MM.1S (cell line): Measurements from ENCODE around the gene SLC7A8.

Experiments used
- DNase-seq: peaks from one replicate; pipeline ENCODE4 v3.0.0-alpha.2; 2015
- H2AFZ ChIP-seq: fragments of 300-600 bp; sonication (generic); 2 replicates; pipeline ENCODE4 v1.6.0; 2016; ENCODE audit warnings: antibody characterized with exemption, low read length
- H3F3A ChIP-seq: fragments of 300-600 bp; sonication (generic); 2 replicates; pipeline ENCODE4 v1.6.1; 2016; ENCODE audit warnings: mild to moderate bottlenecking, antibody characterized with exemption, low read length, moderate library complexity, mixed read lengths; ENCODE audit not compliant: insufficient read depth
- H3K27ac ChIP-seq: fragments of 300-600 bp; sonication (generic); 2 replicates; pipeline ENCODE4 v1.5.1; 2016; ENCODE audit warnings: mild to moderate bottlenecking, low read length
- H3K27me3 ChIP-seq: fragments of 300-600 bp; sonication (generic); replicated peaks from 2 replicates; pipeline ENCODE4 v1.6.0; 2016; ENCODE audit warnings: low read length; ENCODE audit not compliant: insufficient read depth
- H3K36me3 ChIP-seq: fragments of 300-600 bp; sonication (generic); replicated peaks from 2 replicates; pipeline ENCODE4 v1.6.1; 2016; ENCODE audit warnings: mild to moderate bottlenecking, low read length, mixed read lengths; ENCODE audit not compliant: insufficient read depth
- H3K4me1 ChIP-seq: fragments of 300-600 bp; sonication (generic); 2 replicates; pipeline ENCODE4 v1.6.1; 2016; ENCODE audit warnings: low read length, mixed read lengths
- H3K4me2 ChIP-seq: fragments of 300-600 bp; sonication (generic); 2 replicates; pipeline ENCODE4 v1.6.0; 2016; ENCODE audit warnings: low read depth, low read length
- H3K4me3 ChIP-seq: fragments of 300-600 bp; sonication (generic); 2 replicates; pipeline ENCODE4 v1.5.1; 2016; ENCODE audit warnings: low read length, mixed read lengths
- H3K79me2 ChIP-seq: fragments of 300-600 bp; sonication (generic); 2 replicates; pipeline ENCODE4 v1.6.1; 2016; ENCODE audit warnings: mixed run types, low read length, mixed read lengths
- H3K9ac ChIP-seq: fragments of 300-600 bp; sonication (generic); 2 replicates; pipeline ENCODE4 v1.6.1; 2016; ENCODE audit warnings: low read length, mixed read lengths
- H3K9me2 ChIP-seq: fragments of 300-600 bp; sonication (generic); replicated peaks from 2 replicates; pipeline ENCODE4 v1.6.1; 2016; ENCODE audit warnings: mild to moderate bottlenecking, low read length, mixed read lengths; ENCODE audit not compliant: insufficient read depth
- H3K9me3 ChIP-seq: fragments of 300-600 bp; sonication (generic); replicated peaks from 2 replicates; pipeline ENCODE4 v1.6.1; 2016; ENCODE audit warnings: mild to moderate bottlenecking, low read length, mixed read lengths; ENCODE audit not compliant: insufficient read depth
- H4K20me1 ChIP-seq: fragments of 300-600 bp; sonication (generic); 2 replicates; pipeline ENCODE4 v1.6.1; 2016; ENCODE audit warnings: mild to moderate bottlenecking, low read length, moderate library complexity, mixed read lengths; ENCODE audit not compliant: insufficient read depth
- EZH2 ChIP-seq: fragments of 300-600 bp; sonication (generic); optimal IDR thresholded peaks from 2 replicates; pipeline ENCODE3; 2017; ENCODE audit warnings: low read depth, mild to moderate bottlenecking, antibody characterized with exemption, low read length, mixed read lengths
- EZH2phosphoT487 ChIP-seq: fragments of 300-600 bp; sonication (generic); IDR thresholded peaks from 2 replicates; pipeline ENCODE4 v1.6.1; 2018; ENCODE audit warnings: antibody characterized with exemption, low read length
- TF ChIP-seq, protein P1 (sequence below): fragments of 300-600 bp; sonication (generic); IDR thresholded peaks from 2 replicates; pipeline ENCODE4 v1.5.1; 2016; ENCODE audit warnings: antibody characterized with exemption, low read length, mixed read lengths

The SLC7A8 gene

DNA sequence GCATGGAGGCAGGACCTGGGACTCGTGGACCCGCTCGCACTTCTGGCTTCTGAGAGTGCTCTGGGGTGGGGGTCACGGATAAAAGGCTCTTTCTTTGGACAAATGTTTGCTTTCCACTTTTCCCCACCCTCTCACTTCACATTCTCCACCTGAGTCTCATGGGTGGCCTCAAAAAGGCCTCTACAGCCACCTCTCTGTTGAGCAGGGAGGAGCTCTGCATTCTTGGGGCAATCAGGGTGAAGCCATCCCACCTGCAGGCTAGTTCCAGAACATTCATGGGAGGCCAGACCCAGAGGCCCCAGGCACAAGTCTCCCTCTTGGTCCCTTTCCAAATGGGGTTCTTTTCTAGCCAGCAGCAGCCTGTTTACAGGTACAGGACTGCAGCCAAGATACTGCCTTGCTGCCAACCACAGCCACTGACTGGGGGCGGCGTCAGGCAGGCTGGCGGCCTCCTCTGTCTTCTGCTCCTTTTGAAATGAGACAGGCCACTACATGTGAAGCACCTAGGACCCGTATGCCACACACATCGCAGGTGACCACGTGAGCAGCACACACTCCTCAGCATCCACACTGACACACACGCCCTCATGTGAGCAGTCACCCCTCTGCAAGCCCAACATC is 46.2 kb downstream of the SLC7A8 start:
- TF ChIP-seq, protein P1, sequence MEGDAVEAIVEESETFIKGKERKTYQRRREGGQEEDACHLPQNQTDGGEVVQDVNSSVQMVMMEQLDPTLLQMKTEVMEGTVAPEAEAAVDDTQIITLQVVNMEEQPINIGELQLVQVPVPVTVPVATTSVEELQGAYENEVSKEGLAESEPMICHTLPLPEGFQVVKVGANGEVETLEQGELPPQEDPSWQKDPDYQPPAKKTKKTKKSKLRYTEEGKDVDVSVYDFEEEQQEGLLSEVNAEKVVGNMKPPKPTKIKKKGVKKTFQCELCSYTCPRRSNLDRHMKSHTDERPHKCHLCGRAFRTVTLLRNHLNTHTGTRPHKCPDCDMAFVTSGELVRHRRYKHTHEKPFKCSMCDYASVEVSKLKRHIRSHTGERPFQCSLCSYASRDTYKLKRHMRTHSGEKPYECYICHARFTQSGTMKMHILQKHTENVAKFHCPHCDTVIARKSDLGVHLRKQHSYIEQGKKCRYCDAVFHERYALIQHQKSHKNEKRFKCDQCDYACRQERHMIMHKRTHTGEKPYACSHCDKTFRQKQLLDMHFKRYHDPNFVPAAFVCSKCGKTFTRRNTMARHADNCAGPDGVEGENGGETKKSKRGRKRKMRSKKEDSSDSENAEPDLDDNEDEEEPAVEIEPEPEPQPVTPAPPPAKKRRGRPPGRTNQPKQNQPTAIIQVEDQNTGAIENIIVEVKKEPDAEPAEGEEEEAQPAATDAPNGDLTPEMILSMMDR, result no peak
- TF ChIP-seq EZH2 (no peak), EZH2phosphoT487 (no peak)
- no peaks in the 10 kb centered on the region for H3K4me1 ChIP-seq
- no peaks in the 10 kb centered on the region for H3K79me2 ChIP-seq
- no peaks in the 10 kb centered on the region for H3F3A ChIP-seq
- H3K9ac ChIP-seq, result no peak overlapping the region
- H3K4me3 ChIP-seq, result no peak overlapping the region
- H2AFZ ChIP-seq, result no peak overlapping the region
- no peaks in the 10 kb centered on the region for H3K36me3 ChIP-seq
- no peak for DNase-seq
- no peaks in the 10 kb centered on the region for H3K9me3 ChIP-seq
- H3K4me2 ChIP-seq, result no peak overlapping the region
- no peaks in the 10 kb centered on the region for H3K9me2 ChIP-seq
- H3K27ac ChIP-seq, result no peak overlapping the region
- H4K20me1 ChIP-seq, result no peaks in the 10 kb centered on the region
- H3K27me3 ChIP-seq, result no peaks in the 10 kb centered on the region

DNA sequence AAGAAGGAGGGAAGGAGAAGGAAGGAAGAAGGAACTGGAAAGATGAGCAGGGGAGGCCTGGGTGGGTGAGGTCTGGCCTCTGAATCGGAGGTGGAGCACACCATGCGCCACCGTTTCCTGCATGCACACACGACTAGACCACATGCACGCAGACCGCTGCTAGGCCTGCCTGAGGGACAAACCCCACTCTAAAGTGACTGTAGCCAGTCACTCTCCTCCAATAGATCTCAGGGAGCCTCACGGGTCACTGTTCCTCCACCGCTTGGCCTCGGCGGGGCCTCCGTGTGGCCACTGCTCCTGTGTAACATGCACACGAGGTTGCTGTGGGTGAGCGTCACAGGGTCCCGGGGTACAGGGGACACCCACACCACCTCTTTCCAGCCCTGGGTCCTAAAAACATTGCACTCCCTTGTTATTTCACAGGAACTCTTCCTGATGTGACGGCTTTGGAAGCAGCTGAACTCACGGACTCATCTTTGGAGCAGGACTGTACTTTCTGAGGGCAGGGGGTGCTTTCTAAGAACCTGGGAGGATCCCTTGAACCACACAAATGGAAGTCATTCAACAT is 46.8 kb downstream of the SLC7A8 start:
- Histone ChIP-seq H3K36me3 (no peaks in the 10 kb centered on the region), H4K20me1 (no peaks in the 10 kb centered on the region), H3F3A (no peaks in the 10 kb centered on the region), H3K4me3 (no peak overlapping the region), H3K4me1 (no peaks in the 10 kb centered on the region), H3K79me2 (no peaks in the 10 kb centered on the region), H3K9ac (no peak overlapping the region), H3K27me3 (no peaks in the 10 kb centered on the region), H2AFZ (no peak overlapping the region), H3K27ac (no peak overlapping the region), H3K4me2 (no peak overlapping the region), H3K9me2 (no peaks in the 10 kb centered on the region), H3K9me3 (no peaks in the 10 kb centered on the region)
- no peak for TF ChIP-seq EZH2
- TF ChIP-seq, protein P1, result no peak
- no peak for TF ChIP-seq EZH2phosphoT487
- no peak for DNase-seq

GRCh38 chr14:23132970-23133369 is 50.5 kb downstream of the SLC7A8 start:
- H3K9me2 ChIP-seq, result no peaks in the 10 kb centered on the region
- no peak overlapping the region for H3K4me2 ChIP-seq
- no peak for DNase-seq
- no peak overlapping the region for H3K27ac ChIP-seq
- no peak overlapping the region for H3K4me3 ChIP-seq
- H3K27me3 ChIP-seq, result no peaks in the 10 kb centered on the region
- H4K20me1 ChIP-seq, result no peaks in the 10 kb centered on the region
- no peaks in the 10 kb centered on the region for H3K4me1 ChIP-seq
- H3K79me2 ChIP-seq, result no peaks in the 10 kb centered on the region
- H3F3A ChIP-seq, result no peaks in the 10 kb centered on the region
- TF ChIP-seq EZH2 (no peak), EZH2phosphoT487 (no peak)
- TF ChIP-seq, protein P1, result no peak
- no peak overlapping the region for H2AFZ ChIP-seq
- no peaks in the 10 kb centered on the region for H3K9me3 ChIP-seq
- H3K36me3 ChIP-seq, result no peaks in the 10 kb centered on the region
- no peak overlapping the region for H3K9ac ChIP-seq
